Right atrium auricular region (tissue), 2 donors: ENCODE measurements around the gene SIPA1. TPM values are rescaled to one million over a fixed set of nuclear protein-coding genes. Genes with fewer than 3 reads are reported as not detected.

ENCODE experiments used
- DNase-seq: peaks from one replicate; pipeline ENCODE4 v3.0.0-alpha.2; 2019; ENCODE audit warnings: low spot score
- H3K27ac ChIP-seq, 2 donors: fragments of 200-600 bp; sonication (generic); 1 replicate in 1 of 2; 2 replicates in 1 of 2; pipeline ENCODE4 v1.5.1; 2016 to 2019
- H3K27me3 ChIP-seq, 2 donors: fragments of 200-600 bp; sonication (generic); one replicate each; pipeline versions ENCODE4 v1.5.1 to v1.6.0; 2017 to 2019
- H3K36me3 ChIP-seq: fragments of 200-600 bp; sonication (generic); one replicate; pipeline ENCODE4 v1.5.1; 2016
- H3K4me1 ChIP-seq, 2 donors: fragments of 200-600 bp; sonication (generic); one replicate each; pipeline versions ENCODE4 v1.5.1 to v1.6.0; 2017 to 2019
- H3K4me3 ChIP-seq, 2 donors: fragments of 200-600 bp; sonication (generic); 1 replicate in 1 of 2; 2 replicates in 1 of 2; pipeline ENCODE4 v1.5.1; 2017 to 2019; ENCODE audit warnings: mild to moderate bottlenecking in 1 of 2, moderate library complexity in 1 of 2
- H3K9me3 ChIP-seq, 2 donors: fragments of 200-600 bp; sonication (generic); one replicate each; pipeline ENCODE4 v1.5.1; 2019
- total RNA-seq, 2 donors: library from RNA; depleted of rRNA; stranded (reverse); fragments of >200 nt; gene quantifications; one replicate each; pipeline ENCODE4 v1.1.0, GENCODE V29; 2016
- TF ChIP-seq, protein P1 (sequence below), 2 donors: fragments of 200-600 bp; sonication (generic); IDR thresholded peaks; one replicate each; pipeline ENCODE4 v1.5.1; 2019; ENCODE audit warnings: antibody characterized with exemption in 2 of 2

Gene SIPA1
- total RNA-seq, 2 donors from 2014 or later = 14.5 to 29.6 TPM

DNA sequence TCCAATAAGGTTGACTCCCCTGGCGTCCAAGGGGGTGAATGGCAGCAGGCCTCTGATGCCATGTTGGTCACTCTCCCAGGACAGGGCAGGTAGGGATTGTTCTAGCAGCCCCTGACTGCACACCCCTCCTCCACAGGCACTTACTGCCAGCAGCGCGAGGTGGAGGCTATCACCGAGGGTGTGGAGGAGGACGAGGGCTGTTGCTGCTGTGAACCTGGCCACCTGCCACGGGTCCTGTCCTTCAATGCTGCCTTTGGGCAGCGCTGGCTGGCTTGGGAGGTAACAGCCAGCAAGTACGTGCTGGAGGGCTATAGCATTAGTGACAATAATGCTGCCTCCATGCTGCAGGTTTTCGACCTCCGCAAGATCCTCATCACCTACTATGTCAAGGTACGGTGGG is 7.7 kb upstream of the SIPA1 start:
- Histone ChIP-seq H3K27ac (no peak overlapping the region), H3K9me3 (no peaks in the 10 kb centered on the region), H3K36me3 (peaks cover 93% of the 10 kb centered on the region), H3K4me1 (peaks cover 0 to 9% of the 10 kb centered on the region in 2 donors), H3K27me3 (no peaks in the 10 kb centered on the region), H3K4me3 (no peak overlapping the region)
- TF ChIP-seq, protein P1, sequence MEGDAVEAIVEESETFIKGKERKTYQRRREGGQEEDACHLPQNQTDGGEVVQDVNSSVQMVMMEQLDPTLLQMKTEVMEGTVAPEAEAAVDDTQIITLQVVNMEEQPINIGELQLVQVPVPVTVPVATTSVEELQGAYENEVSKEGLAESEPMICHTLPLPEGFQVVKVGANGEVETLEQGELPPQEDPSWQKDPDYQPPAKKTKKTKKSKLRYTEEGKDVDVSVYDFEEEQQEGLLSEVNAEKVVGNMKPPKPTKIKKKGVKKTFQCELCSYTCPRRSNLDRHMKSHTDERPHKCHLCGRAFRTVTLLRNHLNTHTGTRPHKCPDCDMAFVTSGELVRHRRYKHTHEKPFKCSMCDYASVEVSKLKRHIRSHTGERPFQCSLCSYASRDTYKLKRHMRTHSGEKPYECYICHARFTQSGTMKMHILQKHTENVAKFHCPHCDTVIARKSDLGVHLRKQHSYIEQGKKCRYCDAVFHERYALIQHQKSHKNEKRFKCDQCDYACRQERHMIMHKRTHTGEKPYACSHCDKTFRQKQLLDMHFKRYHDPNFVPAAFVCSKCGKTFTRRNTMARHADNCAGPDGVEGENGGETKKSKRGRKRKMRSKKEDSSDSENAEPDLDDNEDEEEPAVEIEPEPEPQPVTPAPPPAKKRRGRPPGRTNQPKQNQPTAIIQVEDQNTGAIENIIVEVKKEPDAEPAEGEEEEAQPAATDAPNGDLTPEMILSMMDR (IDR thresholded peaks at IDR 0.05) = no peak
- DNase-seq = no peak

DNA sequence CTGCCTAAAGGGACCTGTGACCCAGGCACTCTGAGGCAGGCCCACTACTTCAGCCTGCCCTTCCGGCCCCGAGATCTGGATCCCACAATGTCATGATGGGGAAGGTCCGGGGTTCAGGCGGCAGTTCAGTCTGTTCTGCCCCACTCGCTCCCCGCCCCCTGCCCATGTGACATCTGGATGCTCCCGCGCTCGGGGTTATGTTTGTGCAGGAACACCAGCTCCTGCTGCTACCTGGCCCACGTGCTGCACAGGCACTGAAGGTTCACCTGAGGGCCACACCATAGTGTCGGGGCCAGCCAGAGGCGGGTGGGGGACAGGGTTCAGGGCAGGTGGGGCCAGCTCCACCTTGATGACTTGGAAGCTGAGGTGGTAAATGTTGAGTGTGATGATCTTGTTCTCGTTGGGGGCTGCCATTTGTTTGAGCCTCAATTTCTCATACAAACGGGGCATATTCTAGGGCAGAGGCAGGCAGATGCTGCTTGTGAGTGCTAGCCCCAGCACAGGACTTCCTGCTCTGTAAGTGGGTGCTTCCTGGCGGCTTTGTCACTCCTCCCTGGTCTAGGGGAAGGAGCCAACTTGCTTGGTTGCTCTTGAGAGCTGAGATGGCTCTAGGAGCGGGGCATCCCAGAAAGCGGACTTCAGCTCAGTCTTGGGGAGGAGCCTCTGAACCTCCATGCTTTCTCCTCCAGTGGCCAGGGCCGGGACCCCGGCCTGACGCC is 4.4 kb upstream of the SIPA1 start:
- peaks cover 0 to 16% of the 10 kb centered on the region in 2 donors for H3K4me1 ChIP-seq
- TF ChIP-seq, protein P1 (IDR thresholded peaks at IDR 0.05) = no peak
- no peak overlapping the region for H3K27ac ChIP-seq
- no peak for DNase-seq
- no peaks in the 10 kb centered on the region for H3K9me3 ChIP-seq
- H3K36me3 ChIP-seq = peaks cover 83% of the 10 kb centered on the region
- H3K27me3 ChIP-seq = no peaks in the 10 kb centered on the region
- no peak overlapping the region for H3K4me3 ChIP-seq

GRCh38 chr11:65634109-65634436 is 3.8 kb upstream of the SIPA1 start:
- no peaks in the 10 kb centered on the region for H3K27me3 ChIP-seq
- no peak overlapping the region for H3K27ac ChIP-seq
- no peak for DNase-seq
- peaks cover 78% of the 10 kb centered on the region for H3K36me3 ChIP-seq
- H3K4me1 ChIP-seq = peaks cover 0 to 21% of the 10 kb centered on the region in 2 donors
- no peak overlapping the region for H3K4me3 ChIP-seq
- no peaks in the 10 kb centered on the region for H3K9me3 ChIP-seq
- TF ChIP-seq, protein P1 (IDR thresholded peaks at IDR 0.05) = no peak

DNA sequence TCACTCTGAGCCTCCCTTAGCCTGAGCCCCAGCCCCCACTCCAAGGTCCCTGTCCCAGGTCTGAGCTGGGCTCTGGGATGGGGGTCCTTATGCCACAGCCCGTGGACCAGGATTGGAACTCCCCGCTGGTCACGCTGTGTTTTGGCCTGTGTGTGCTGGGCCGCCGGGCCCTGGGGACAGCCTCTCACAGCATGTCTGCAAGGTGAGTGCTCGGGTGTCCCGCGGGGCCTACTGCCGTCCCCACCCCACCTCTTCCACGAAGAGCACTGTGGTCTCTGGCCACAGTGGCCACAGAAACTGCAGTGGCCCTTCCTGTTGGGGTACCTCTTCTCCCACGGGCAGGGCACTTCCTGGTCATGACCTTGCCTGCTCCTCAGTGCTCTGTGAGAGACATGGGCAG is 3.5 kb upstream of the SIPA1 start:
- Histone ChIP-seq H3K27me3 (no peaks in the 10 kb centered on the region), H3K27ac (no peak overlapping the region), H3K4me3 (no peak overlapping the region), H3K36me3 (peaks cover 74% of the 10 kb centered on the region), H3K4me1 (peaks cover 0 to 25% of the 10 kb centered on the region in 2 donors), H3K9me3 (no peaks in the 10 kb centered on the region)
- TF ChIP-seq, protein P1 (IDR thresholded peaks at IDR 0.05) = no peak
- no peak for DNase-seq

GRCh38 chr11:65634905-65635731 is 2.8 kb upstream of the SIPA1 start:
- Histone ChIP-seq H3K36me3 (peaks cover 67% of the 10 kb centered on the region), H3K27ac (no peak overlapping the region), H3K4me1 (peaks cover 0 to 31% of the 10 kb centered on the region in 2 donors), H3K27me3 (no peaks in the 10 kb centered on the region), H3K4me3 (no peak overlapping the region), H3K9me3 (no peaks in the 10 kb centered on the region)
- DNase-seq = no peak
- TF ChIP-seq, protein P1 (IDR thresholded peaks at IDR 0.05) = no peak
